ENCODE measurements around the gene GAP43.
"Not testable (repeated sequence)": the region's sequence is repeated elsewhere in the genome, so short reads cannot be mapped to it uniquely, and the experiment has no call there.

Gene GAP43

DNA sequence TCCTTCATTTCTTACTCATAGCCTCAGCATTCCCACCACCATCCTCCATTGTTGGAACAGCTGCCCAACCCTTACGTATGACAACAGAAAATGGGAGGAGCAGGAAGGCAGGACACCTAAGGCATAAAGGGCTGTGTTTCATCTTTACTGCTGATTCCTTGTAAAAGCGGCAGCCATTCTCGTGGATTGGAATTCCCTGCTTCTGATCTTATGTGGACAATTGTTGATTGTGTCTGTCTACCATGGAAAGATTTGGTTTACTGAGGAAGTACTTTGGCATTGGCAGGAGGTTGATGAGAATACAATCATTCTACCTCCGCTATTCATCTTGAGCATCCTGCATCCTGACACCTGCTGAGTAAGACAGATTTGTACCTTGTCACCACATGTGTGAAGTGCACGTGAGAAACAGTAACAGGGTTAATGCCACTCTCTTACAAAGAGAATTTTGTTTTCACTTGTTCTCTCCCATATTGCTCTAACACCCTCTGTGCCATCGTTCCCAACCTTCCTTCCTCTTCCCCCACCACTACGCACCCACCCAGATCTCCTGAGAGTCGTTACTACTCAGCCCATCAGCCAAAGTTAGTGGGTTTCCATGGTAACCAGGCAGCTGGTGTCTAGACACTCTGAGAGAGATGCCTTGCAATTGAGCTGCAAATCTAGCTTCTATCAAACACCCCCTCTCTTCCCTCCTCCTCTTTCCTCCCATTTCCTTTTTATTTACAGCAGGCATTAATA, 75.7 kb downstream of the GAP43 start:
- no peak for DNase-seq (ENCODE audit: low read depth)

- DNase-seq (ENCODE audit: low read depth), result no peak
Observed at GRCh38 chr3:115699706-115700105, 76.4 kb downstream of the GAP43 start.

- no peak for DNase-seq (ENCODE audit: low read depth)
Observed at GRCh38 chr3:115702598-115702997, 79.3 kb downstream of the GAP43 start.

DNA sequence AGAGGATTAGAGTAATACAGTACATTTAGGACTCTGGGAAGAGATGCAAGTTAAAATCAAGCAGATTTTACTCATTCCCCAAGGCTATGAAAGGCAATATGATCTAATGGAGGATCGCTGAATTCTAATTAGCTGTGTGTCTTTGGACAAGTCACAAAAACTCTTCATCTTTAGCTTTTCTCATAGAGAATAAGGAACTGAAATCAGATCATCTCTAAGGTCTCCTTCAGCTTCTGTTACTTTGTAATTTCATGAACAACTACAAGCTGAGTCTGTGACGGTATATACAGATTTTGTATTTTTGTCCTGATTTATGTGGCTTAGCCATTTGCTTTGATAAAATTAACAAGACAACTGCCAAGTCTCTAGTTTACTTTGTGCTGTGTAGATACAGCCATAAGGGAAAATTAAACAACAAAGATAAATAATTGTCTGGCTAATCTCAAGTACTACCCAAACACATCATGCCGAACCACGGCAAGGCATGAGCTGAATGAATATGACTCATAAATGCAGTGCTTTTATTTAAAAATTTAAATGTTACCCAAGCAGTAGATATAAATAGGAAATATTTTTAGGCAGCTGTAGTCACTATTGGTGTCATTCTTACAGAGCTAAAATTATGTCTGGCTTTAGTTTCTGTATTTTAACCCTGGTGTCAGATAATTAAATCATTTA, 81.5 kb downstream of the GAP43 start:
- DNase-seq (ENCODE audit: low read depth), result no peak

DNA sequence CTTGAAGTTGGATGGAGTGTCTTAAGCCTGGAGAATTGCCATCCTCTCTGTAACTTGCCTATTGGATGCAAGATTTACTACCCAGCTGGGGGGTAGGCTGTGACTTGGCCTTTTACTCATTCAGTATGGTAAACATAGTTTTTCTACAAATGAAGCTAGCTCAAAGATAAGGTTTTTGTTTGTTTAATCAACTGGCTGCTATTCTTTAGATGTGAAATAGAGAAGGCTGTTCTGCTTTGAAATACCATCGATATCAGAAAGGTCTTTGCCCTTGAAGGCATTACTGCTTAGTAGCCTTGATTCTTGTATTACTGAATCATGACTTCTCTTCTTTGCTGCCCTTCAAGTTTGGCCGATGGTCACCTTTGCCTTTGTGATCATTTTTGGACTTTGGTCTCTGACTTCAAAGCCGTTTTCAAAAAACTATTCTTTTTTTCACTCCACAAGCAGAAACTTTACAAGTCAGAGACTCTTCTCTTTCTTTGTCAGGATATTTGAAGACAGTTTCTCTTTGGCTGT, 83.1 kb downstream of the GAP43 start:
- DNase-seq (ENCODE audit: low read depth), result no peak

- no peak for DNase-seq (ENCODE audit: low read depth)
Observed at GRCh38 chr3:115708540-115708939, 85.2 kb downstream of the GAP43 start.

GRCh38 chr3:115709093-115709492, 85.8 kb downstream of the GAP43 start:
- no peak for DNase-seq (ENCODE audit: low read depth)

- no peak for DNase-seq (ENCODE audit: low read depth)
Observed at GRCh38 chr3:115709931-115710330, 86.6 kb downstream of the GAP43 start.

DNA sequence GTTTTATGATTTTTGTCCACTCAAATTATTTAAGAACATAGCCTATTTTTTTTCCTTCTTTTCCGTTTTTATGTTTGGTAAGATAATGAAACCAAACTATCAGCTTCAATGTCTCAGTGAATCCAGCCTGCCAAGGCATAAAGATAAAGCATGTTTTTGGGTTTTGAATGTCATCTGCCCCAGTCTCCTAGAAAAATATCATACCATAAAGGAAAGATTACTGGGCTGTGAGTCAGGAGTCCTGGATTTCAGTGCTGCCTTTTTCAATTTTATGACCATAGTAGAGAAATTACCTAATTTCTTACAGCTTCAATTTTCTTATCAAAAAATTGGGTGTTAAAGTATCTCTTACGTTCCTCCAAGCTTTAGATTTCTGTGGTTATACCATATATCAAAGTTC, 87.5 kb downstream of the GAP43 start:
- DNase-seq (ENCODE audit: low read depth), result no peak

DNA sequence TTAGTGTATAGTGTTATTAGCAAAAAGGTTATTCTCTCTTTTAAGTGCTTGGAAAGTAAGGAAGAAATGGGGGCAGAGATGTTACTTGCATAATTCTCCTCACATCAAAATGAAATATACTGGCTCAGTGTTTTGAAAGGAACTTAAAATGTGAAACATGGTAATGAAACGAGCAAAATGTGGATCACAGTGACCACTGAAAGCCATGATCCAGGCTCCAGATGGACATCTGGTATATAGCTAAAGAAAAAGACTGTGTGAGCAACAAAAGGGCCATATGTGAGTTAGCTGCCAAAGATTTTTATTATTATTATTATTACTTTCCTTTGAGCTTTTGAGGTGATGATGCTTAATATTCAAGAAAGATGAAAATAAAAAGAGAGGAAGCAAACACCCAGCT, 89.6 kb downstream of the GAP43 start:
- DNase-seq (ENCODE audit: low read depth), result no peak

- no peak for DNase-seq (ENCODE audit: low read depth)
Observed at GRCh38 chr3:115713284-115713683, 90.0 kb downstream of the GAP43 start.

GRCh38 chr3:115715241-115715745, 92.0 kb downstream of the GAP43 start:
- no peak for DNase-seq (ENCODE audit: low read depth)

GRCh38 chr3:115720983-115721382, 97.7 kb downstream of the GAP43 start:
- no peak for DNase-seq (ENCODE audit: low read depth)

- DNase-seq (ENCODE audit: low read depth), result no peak
Observed at GRCh38 chr3:115725800-115726199, 102.5 kb downstream of the GAP43 start.

- no peak for DNase-seq (ENCODE audit: low read depth)
Observed at GRCh38 chr3:115727135-115727534, 103.8 kb downstream of the GAP43 start.

GRCh38 chr3:115728013-115728412, 104.7 kb downstream of the GAP43 start:
- no peak for DNase-seq (ENCODE audit: low read depth)

DNA sequence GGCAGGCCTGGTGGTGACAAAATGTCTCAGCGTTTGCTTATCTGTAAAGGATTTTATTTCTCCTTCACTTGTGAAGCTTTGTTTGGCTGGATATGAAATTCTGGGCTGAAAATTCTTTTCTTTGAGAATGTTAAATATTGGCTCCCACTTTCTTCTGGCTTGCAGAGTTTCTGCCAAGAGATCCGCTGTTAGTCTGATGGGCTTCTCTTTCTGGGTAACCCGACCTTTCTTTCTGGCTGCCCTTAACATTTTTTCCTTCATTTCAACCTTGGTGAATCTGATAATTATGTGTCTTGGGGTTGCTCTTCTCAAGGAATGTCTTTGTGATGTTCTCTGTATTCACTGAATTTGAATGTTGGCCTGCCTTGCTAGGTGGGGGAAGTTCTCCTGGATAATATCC, 113.0 kb downstream of the GAP43 start:
- not testable (repeated sequence) for DNase-seq (ENCODE audit: low read depth)

- no peak for DNase-seq (ENCODE audit: low read depth)
Observed at GRCh38 chr3:115741650-115742049, 118.3 kb downstream of the GAP43 start.

DNA sequence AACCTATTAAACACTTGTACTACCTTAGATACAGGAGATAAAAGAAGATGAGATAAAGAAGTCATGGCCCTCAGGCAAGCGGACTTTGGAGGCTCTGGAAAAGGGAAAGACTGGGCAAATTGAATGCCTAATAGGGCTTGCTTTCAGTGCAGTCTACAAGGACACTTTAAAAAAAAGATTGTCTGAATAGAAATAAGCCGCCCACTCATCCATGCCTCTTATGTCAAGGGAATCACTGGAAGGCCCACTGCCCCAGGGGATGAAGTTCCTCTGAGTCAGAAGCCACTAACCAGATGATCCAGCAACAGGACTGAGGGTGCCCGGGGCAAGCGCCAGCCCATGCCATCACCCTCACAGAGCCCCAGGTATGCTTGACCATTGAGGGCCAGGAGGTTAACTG, 121.2 kb downstream of the GAP43 start:
- not testable (repeated sequence) for DNase-seq (ENCODE audit: low read depth)

GRCh38 chr3:115752978-115753377, 129.7 kb downstream of the GAP43 start:
- DNase-seq (ENCODE audit: low read depth), result not testable (repeated sequence)

DNA sequence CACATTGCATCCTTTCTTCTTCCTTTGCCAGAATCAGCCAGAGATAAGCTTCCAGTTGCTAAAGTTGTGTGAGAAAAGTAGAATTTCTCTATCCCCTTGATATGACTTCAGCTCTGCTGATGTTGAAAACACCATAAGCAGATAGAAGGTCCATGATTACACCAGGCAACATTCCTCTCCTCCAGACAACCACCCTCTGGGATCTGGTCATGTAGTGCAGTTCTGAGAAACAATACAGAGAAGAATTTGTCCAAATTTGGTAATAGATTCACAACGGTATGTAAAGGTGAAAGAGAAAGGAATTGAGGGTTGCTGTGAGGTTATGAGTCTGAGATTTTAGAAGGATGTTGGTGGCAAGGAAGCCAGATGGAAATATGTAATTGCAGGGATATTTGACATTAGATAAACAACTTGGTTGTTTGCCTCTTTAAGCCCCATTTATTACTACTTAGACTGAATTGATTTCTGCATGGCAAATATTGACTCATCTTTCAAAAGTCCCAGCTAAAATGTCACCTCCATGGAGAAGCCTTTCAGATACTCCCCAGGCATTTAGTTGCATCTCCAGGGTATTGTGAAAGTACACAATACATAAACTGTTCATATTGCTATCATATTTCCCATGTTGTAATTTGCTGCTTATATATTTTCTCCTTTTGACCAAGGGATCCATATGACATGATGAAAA, 134.9 kb downstream of the GAP43 start:
- DNase-seq (ENCODE audit: low read depth), result no peak

- DNase-seq (ENCODE audit: low read depth), result no peak
Observed at GRCh38 chr3:115760716-115761115, 137.4 kb downstream of the GAP43 start.

DNA sequence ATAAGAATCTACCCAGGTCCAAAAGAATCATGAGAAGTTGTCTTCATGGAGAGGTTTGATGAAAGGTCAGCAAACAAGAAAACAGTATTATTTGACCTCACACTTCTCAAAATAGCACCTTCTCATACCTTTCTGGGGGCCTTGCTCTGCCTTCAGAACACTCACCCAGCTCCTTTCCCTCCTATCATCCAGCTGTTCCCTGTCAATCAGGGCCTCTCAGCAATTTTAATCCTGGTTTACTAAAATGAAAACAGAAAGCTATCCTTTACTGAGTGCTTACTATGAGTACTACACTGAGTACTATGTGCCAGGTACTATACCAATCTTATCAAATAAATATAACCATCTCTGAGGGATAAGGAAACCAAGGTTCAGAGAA, 138.6 kb downstream of the GAP43 start:
- DNase-seq (ENCODE audit: low read depth), result no peak

All from activated T-cell treated with anti-CD3 and anti-CD28 coated beads for 1 hour (primary cell).